ENCODE data around the gene DNM2. TPM values are rescaled to one million over a fixed set of nuclear protein-coding genes. Genes with fewer than 3 reads are reported as not detected.

Gene DNM2
- total and polyA plus RNA-seq, 2 of the 13 experiments (the other 11 are each of a cell fraction or from before 2014, with no cell fraction given): 41.7 to 59.8 TPM

DNA sequence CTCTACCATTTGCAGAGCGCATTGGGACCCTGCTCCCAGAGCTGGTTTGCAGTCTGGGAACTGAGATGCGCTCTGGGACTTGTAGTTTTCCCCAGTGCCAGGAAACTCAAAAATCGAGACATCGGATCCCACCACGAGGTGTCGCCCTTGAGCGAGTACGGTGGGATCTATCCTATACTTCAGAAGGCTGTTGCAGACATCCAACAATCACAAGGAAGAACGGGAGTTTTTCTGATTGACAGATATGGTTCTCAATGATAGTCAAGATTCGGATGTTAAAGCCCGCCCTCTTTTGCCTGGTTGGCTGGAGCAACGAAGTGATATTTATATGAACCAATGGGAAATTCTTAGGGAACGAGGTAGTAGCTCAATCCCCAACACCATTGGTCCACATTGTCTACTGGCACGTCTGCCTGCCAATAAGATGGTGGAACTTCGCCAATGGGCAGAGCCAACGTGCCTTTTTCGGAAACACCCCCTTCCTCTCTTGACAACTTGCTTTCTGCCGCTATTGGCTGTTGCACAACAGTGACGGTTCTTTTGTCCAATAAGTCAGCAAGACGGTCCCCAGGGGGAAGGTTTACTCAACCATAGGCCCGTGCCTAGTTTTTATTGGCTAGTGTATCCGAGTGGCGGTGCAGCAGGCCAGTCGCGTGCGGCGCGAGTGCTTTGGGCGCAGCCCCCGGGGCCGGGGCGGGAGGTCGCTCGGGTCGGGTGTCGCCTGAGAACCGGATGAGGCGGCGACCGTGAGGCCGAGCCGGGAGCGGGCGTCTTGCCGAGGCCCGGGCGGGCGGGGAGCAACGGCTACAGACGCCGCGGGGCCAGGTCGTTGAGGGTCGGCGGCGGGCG is at the start of gene DNM2 (continued):
- TF ChIP-seq TCF12 (IDR thresholded peaks at IDR 0.05) (no peak), TCF12 (CRISPR knock-in tag; IDR thresholded peaks at IDR 0.05) (no peak), ZNF598 (CRISPR knock-in tag; IDR thresholded peaks at IDR 0.05; ENCODE audit: borderline replicate concordance) (no peak), PAX8 (CRISPR knock-in tag; IDR thresholded peaks at IDR 0.05; ENCODE audit: borderline replicate concordance) (peak; percentile 81; the same call in 1 of the 2 replicates), ZKSCAN5 (CRISPR knock-in tag; IDR thresholded peaks at IDR 0.05) (no peak), DDIT3 (CRISPR knock-in tag; IDR thresholded peaks at IDR 0.05) (no peak), ATF5 (CRISPR knock-in tag; IDR thresholded peaks at IDR 0.05; ENCODE audit: low read depth) (no peak), ZBTB7B (CRISPR knock-in tag; IDR thresholded peaks at IDR 0.05) (peak; percentile 17; the same call in 1 of the 2 replicates), GATAD2A (CRISPR knock-in tag; IDR thresholded peaks at IDR 0.05) (peak; percentile 57), DMTF1 (CRISPR knock-in tag; IDR thresholded peaks at IDR 0.05) (no peak), KAT7 (CRISPR knock-in tag; IDR thresholded peaks at IDR 0.05; ENCODE audit: borderline replicate concordance) (no peak), GPN1 (CRISPR knock-in tag; IDR thresholded peaks at IDR 0.05; ENCODE audit: borderline replicate concordance) (no peak), ZNF878 (CRISPR knock-in tag; IDR thresholded peaks at IDR 0.05) (no peak), FIP1L1 (IDR thresholded peaks at IDR 0.05; ENCODE audit: borderline replicate concordance, insufficient read depth, low read depth, low read length) (no peak), POLR2A (IDR thresholded peaks at IDR 0.05; ENCODE audit: insufficient read depth in 1 of 2, low read depth in 2 of 2, low read length in 2 of 2) (peak; percentile 33 to 75; a peak in 3 of 4 replicates), NR1H2 (CRISPR knock-in tag; IDR thresholded peaks at IDR 0.05; ENCODE audit: borderline replicate concordance, low read depth) (no peak), ATAD3A (CRISPR knock-in tag; IDR thresholded peaks at IDR 0.05) (no peak), HDAC6 (IDR thresholded peaks at IDR 0.05; ENCODE audit: low read depth, low read length) (no peak), ZNF329 (CRISPR knock-in tag; IDR thresholded peaks at IDR 0.05; ENCODE audit: low read depth) (no peak)
- TF ChIP-seq, protein P1, sequence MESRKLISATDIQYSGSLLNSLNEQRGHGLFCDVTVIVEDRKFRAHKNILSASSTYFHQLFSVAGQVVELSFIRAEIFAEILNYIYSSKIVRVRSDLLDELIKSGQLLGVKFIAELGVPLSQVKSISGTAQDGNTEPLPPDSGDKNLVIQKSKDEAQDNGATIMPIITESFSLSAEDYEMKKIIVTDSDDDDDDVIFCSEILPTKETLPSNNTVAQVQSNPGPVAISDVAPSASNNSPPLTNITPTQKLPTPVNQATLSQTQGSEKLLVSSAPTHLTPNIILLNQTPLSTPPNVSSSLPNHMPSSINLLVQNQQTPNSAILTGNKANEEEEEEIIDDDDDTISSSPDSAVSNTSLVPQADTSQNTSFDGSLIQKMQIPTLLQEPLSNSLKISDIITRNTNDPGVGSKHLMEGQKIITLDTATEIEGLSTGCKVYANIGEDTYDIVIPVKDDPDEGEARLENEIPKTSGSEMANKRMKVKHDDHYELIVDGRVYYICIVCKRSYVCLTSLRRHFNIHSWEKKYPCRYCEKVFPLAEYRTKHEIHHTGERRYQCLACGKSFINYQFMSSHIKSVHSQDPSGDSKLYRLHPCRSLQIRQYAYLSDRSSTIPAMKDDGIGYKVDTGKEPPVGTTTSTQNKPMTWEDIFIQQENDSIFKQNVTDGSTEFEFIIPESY (CRISPR knock-in tag; IDR thresholded peaks at IDR 0.05): peak; percentile 87
- TF ChIP-seq, protein P2, sequence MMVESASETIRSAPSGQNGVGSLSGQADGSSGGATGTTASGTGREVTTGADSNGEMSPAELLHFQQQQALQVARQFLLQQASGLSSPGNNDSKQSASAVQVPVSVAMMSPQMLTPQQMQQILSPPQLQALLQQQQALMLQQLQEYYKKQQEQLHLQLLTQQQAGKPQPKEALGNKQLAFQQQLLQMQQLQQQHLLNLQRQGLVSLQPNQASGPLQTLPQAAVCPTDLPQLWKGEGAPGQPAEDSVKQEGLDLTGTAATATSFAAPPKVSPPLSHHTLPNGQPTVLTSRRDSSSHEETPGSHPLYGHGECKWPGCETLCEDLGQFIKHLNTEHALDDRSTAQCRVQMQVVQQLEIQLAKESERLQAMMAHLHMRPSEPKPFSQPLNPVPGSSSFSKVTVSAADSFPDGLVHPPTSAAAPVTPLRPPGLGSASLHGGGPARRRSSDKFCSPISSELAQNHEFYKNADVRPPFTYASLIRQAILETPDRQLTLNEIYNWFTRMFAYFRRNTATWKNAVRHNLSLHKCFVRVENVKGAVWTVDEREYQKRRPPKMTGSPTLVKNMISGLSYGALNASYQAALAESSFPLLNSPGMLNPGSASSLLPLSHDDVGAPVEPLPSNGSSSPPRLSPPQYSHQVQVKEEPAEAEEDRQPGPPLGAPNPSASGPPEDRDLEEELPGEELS (CRISPR knock-in tag; IDR thresholded peaks at IDR 0.05): no peak; the same call in 1 of the 2 replicates

Measured in HepG2 (cell line).